OCI-LY7 (cell line): ENCODE data around the gene GGA1.

ENCODE experiments used
- EZH2phosphoT487 ChIP-seq: fragments of 200-600 bp; sonication (generic); IDR thresholded peaks from 2 replicates; pipeline ENCODE4 v1.6.1; 2018; ENCODE audit warnings: low read depth, borderline replicate concordance, mild to moderate bottlenecking, mixed run types, antibody characterized with exemption, low read length, moderate library complexity, mixed read lengths
- TF ChIP-seq, protein P1 (sequence below): fragments of 200-600 bp; sonication (generic); conservative IDR thresholded peaks from 2 replicates; pipeline ENCODE4 v1.5.1; 2014; ENCODE audit warnings: mild to moderate bottlenecking, antibody characterized with exemption, low read length, moderate library complexity, mixed read lengths

DNA sequence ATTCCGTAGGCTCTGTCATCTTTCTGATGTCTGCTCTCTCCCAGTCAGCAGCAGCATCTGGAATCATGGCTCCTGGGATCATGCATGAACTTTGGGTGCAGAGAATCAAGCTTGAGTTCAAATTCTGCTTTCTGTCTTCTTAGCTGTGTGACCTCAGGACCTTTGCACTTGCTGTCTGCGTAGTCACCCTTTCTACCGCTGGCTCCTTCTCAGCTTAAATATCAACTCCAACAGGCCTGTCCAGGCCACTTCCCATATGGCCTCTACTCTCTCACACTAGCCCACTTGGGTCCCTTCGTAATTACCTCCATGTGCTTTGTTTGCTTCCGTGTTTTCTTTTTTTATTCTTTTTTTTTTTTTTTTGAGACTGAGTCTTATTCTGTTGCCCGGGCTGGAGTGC lies 4.6 kb upstream of the GGA1 start:
- no peak for TF ChIP-seq EZH2phosphoT487
- TF ChIP-seq, protein P1, sequence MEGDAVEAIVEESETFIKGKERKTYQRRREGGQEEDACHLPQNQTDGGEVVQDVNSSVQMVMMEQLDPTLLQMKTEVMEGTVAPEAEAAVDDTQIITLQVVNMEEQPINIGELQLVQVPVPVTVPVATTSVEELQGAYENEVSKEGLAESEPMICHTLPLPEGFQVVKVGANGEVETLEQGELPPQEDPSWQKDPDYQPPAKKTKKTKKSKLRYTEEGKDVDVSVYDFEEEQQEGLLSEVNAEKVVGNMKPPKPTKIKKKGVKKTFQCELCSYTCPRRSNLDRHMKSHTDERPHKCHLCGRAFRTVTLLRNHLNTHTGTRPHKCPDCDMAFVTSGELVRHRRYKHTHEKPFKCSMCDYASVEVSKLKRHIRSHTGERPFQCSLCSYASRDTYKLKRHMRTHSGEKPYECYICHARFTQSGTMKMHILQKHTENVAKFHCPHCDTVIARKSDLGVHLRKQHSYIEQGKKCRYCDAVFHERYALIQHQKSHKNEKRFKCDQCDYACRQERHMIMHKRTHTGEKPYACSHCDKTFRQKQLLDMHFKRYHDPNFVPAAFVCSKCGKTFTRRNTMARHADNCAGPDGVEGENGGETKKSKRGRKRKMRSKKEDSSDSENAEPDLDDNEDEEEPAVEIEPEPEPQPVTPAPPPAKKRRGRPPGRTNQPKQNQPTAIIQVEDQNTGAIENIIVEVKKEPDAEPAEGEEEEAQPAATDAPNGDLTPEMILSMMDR: no peak
